ENCODE data around the gene SAMD11. TPM values are rescaled to one million over a fixed set of nuclear protein-coding genes. Genes with fewer than 3 reads are reported as not detected.
"Not testable (repeated sequence)": the region's sequence is repeated elsewhere in the genome, so short reads cannot be mapped to it uniquely, and the experiment has no call there.

The SAMD11 gene, protein sequence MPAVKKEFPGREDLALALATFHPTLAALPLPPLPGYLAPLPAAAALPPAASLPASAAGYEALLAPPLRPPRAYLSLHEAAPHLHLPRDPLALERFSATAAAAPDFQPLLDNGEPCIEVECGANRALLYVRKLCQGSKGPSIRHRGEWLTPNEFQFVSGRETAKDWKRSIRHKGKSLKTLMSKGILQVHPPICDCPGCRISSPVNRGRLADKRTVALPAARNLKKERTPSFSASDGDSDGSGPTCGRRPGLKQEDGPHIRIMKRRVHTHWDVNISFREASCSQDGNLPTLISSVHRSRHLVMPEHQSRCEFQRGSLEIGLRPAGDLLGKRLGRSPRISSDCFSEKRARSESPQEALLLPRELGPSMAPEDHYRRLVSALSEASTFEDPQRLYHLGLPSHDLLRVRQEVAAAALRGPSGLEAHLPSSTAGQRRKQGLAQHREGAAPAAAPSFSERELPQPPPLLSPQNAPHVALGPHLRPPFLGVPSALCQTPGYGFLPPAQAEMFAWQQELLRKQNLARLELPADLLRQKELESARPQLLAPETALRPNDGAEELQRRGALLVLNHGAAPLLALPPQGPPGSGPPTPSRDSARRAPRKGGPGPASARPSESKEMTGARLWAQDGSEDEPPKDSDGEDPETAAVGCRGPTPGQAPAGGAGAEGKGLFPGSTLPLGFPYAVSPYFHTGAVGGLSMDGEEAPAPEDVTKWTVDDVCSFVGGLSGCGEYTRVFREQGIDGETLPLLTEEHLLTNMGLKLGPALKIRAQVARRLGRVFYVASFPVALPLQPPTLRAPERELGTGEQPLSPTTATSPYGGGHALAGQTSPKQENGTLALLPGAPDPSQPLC
- 1 to 10 TPM; 3.0 to 4.2 TPM for total RNA-seq

DNA sequence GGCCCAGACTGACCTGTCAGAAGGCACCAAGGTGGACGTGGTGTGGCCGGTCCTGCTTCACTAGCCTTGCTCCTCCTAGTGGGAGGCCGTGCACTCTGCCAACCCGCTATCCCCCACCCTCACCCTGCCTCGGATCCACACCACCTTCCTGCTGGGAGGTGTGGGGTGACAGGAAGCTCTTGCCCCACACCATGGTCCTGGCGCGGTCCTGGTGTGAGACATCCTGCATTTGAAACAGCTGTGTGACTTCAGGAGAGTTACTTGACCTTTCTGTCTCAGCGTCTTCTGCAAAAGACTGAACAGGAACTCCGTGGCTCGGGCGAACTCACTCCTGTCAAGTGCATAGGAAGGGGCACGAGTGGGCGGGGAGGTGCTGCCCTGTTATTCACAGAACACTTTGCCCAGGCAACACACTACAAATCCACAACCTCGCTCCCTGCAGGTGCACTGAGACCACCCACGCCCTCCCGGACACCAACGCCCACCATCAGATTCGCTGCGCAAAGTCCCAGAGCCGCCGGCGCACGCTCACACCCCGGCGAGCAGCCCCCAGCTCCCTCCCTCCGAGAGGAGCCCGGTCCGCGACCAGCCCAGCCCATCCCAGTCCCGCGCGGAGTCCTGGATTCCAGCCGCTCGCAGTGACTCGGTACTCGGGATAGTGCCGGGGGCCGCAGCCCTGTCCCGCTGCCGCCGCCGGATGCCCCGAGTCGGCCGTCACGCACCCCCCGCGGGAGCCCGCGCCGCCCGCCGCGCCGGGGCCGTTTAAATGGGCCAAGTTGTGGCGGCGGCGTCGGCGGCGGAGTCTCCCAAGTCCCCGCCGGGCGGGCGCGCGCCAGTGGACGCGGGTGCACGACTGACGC is at the start of gene SAMD11:
TSS of gene SAMD11 (plus strand) at position 793 of the 860 bp plus-strand sequence. CDS start 509 bp downstream, outside the sequence.
- no peaks in the 10 kb centered on the region for H3K9me3 ChIP-seq
- peaks cover 22% of the 10 kb centered on the region for H3K4me1 ChIP-seq
- H3K9ac ChIP-seq (ENCODE audit: low read depth in 2 of 2, low read length in 2 of 2): peak within 1 kb of the TSS in 1 of 2 donors; percentile 43
- TF ChIP-seq, protein P1, sequence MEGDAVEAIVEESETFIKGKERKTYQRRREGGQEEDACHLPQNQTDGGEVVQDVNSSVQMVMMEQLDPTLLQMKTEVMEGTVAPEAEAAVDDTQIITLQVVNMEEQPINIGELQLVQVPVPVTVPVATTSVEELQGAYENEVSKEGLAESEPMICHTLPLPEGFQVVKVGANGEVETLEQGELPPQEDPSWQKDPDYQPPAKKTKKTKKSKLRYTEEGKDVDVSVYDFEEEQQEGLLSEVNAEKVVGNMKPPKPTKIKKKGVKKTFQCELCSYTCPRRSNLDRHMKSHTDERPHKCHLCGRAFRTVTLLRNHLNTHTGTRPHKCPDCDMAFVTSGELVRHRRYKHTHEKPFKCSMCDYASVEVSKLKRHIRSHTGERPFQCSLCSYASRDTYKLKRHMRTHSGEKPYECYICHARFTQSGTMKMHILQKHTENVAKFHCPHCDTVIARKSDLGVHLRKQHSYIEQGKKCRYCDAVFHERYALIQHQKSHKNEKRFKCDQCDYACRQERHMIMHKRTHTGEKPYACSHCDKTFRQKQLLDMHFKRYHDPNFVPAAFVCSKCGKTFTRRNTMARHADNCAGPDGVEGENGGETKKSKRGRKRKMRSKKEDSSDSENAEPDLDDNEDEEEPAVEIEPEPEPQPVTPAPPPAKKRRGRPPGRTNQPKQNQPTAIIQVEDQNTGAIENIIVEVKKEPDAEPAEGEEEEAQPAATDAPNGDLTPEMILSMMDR (IDR thresholded peaks at IDR 0.05): no peak
- H3K27ac ChIP-seq: no peak within 1 kb of the TSS
- no peaks in the 10 kb centered on the region for H3K36me3 ChIP-seq
- H3K4me3 ChIP-seq: peak within 1 kb of the TSS; percentile 34
- peaks cover 83% of the 10 kb centered on the region for H3K27me3 ChIP-seq
- peak; percentile 85 for DNase-seq
- intact Hi-C loops (cut with DNase I): no loop called here

DNA sequence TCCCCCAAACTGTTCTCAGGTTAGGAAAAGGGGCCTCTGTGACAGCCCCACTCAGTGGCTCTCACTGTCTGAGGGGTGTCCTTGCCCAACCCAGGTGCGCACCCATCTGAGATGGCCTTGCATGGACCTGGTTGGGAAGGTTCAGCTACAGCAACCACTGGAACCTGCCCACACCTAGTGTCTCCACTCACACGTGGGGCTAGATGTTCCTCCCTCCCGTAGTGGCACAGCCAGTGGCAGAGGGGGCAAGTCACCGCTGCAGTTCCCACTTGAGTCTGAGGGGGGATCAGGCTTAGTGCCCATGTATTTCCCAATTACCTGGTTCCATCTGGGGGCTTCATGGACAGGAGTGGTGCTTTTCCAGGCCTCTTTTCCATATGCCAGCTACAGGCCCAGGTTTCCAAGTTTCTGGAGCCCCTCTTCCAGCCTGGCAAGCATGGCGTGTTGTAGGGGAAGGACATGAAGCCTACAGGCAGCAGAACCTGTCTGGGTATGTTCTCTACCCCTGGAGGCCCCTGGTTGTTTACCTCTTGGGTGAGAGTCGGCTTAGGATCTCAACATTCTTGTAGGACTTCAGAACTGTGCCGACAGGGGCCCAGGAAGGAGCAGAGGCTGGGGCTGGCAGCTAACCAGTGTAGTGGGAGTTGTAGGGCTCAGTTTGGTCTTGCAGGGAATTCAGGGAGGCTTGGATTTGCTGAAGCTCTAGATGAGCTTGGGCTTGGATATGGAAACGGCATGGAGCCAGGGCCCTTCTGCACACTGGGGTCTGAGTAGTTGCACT is 47.1 kb upstream of the SAMD11 start:
- H3K4me1 ChIP-seq; intact Hi-C loops (cut with DNase I); H3K27ac ChIP-seq; H3K27me3 ChIP-seq; H3K9me3 ChIP-seq; H3K36me3 ChIP-seq; H3K9ac ChIP-seq (ENCODE audit: low read depth in 2 of 2, low read length in 2 of 2); H3K4me3 ChIP-seq; DNase-seq: not testable (repeated sequence)

DNA sequence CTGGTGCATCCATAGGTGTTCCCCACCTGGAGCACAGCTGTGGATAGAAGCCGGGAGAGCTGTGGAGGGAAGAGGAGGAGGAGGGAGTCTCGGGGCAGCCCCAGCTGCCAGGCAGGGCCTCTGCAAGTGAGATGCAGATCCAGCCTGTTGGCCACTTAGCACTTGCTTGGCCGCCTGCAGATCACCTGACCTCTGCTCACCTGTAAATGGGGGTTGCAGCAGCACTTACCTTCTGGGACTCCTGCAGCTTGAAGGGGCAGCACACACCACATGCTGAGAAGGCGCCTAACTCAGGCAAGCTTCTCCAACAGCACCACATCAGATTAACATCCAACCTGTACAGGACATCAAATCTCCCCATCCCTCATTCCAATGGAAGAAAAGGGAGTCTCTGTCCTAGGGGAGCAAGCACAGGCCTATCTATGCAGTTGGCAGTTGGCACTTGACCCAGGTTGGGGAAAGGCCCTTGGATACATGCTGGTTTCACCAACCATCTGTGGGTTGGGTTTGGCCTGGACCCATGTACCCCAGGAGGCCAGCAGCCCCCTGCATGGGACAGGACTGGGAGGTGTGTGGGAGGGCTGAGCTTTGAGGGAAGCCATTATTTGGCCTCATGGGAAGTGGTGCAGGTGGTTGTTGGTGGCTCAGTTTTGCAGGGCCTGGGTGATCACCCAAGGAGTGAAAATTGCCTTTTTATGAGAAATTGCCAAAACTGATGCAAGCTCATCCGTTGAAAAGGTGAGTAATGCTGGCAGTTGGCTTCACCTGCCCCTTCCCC is 46.3 kb upstream of the SAMD11 start:
- H3K9ac ChIP-seq (ENCODE audit: low read depth in 2 of 2, low read length in 2 of 2); H3K27ac ChIP-seq; H3K4me3 ChIP-seq; DNase-seq; H3K4me1 ChIP-seq; H3K36me3 ChIP-seq; H3K9me3 ChIP-seq; H3K27me3 ChIP-seq; intact Hi-C loops (cut with DNase I): not testable (repeated sequence)

DNA sequence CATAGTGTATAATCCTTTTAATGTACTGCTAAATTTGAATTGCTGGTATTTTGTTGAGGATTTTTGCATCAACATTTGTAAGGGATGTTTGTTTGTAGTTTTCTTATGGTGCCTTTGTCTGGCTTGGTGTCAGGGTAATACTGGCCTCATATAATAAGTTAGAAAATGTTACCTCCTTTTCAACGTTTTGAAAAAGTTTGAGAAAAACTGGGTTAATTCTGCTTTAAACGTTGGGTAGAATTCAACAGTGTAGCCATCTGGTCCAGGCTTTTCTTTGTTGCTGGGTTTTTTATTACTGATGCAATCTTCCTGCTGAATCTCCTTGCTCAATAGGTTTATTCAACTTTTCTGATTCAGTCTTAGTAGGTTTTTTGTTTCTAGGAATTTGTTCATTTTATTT is 43.2 kb upstream of the SAMD11 start:
- H3K9me3 ChIP-seq; H3K27me3 ChIP-seq; H3K4me1 ChIP-seq; intact Hi-C loops (cut with DNase I); H3K4me3 ChIP-seq; H3K9ac ChIP-seq (ENCODE audit: low read depth in 2 of 2, low read length in 2 of 2); DNase-seq; H3K27ac ChIP-seq; H3K36me3 ChIP-seq: not testable (repeated sequence)

DNA sequence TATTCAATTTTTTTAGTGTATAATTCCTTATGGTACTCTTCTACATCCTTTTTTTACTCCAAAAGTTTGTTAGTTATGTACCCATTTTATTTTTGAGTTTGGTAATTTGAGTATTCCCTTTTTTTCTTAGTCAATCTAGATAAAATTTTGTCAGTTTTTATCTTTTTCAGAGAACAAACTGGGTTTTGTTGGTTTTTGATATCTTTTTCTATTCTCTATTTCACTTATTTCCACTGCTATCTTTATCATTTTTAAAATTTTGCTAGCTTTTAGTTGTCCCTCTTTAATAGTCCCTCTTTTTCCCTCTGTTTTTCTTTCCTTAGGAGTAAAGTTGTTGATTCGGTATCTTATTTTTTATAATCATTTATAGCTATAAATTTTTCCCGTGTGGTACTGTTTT is 42.8 kb upstream of the SAMD11 start:
- H3K36me3 ChIP-seq; H3K27ac ChIP-seq; H3K4me1 ChIP-seq; H3K4me3 ChIP-seq; H3K9me3 ChIP-seq; DNase-seq; H3K27me3 ChIP-seq; intact Hi-C loops (cut with DNase I); H3K9ac ChIP-seq (ENCODE audit: low read depth in 2 of 2, low read length in 2 of 2): not testable (repeated sequence)

DNA sequence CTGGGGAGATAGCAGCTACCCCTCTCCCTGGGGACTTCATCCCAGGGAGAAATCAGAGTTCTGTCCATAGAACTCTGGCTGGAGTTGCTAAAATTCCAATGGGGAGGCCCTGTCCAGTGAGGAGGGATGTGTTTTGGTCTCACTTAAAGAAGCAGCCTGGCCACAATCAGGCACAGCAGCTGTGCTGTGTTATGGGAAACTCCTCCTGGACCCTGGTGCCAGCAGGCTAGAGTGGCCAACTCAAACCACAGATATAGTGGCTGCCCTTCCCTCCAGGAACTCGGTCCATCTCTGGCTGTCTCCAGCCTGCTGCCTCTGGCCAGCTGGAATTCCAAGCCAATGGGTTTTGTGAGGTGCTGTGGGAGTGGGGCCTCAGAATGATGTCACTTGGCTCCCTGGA is 37.4 kb upstream of the SAMD11 start:
- intact Hi-C loops (cut with DNase I): no loop called here
- Histone ChIP-seq H3K36me3 (no peaks in the 10 kb centered on the region), H3K9ac (ENCODE audit: low read depth in 2 of 2, low read length in 2 of 2) (no peak overlapping the region), H3K4me3 (no peak overlapping the region), H3K27me3 (no peaks in the 10 kb centered on the region), H3K27ac (no peak overlapping the region), H3K4me1 (no peaks in the 10 kb centered on the region), H3K9me3 (no peaks in the 10 kb centered on the region)
- TF ChIP-seq, protein P1 (IDR thresholded peaks at IDR 0.05): no peak
- no peak for DNase-seq
